GM13976 (cell line): ENCODE measurements around the gene MYL5.

Experiments
- DNase-seq: peaks from one replicate; pipeline ENCODE4 v3.0.0; 2012; ENCODE audit warnings: low spot score
- in situ Hi-C: fragments of 300-500 bp; cut with MboI; formaldehyde crosslinking; loops from one replicate; pipeline ENCODE4 v1.12.0; 2022; ENCODE audit warnings: low sequenced_read_pairs, mixed read lengths, inconsistent platforms; ENCODE audit not compliant: unreplicated experiment
- TF ChIP-seq, protein P1 (sequence below): IDR thresholded peaks from 2 replicates; pipeline ENCODE4 v1.5.1; 2012; ENCODE audit warnings: borderline replicate concordance, mild to moderate bottlenecking; ENCODE audit not compliant: insufficient read depth; ENCODE audit errors: extremely low read depth, missing control alignments, control extremely low read depth

MYL5 gene

DNA sequence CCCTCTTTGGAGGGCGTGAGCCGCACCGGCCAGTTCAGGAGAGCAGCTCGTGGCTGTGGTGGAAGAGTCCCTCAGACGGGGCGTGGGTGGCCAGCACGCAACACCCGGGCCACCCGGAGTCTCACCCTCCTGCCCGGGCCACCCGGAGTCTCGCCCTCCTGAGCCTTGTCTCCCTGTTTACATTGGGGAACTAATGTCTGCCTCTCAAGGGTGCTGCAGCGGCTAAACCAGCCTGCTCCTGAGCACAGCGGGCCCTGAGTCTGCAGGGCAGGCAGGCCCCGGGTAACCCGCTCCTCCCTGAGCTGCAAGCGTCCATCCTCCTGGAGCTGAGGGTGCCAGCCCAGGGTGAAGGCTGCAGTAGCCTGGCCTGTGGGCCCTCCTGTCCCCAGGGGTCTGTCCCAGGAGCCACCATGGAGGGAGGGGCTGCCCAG is 46.0 kb upstream of the MYL5 start:
- TF ChIP-seq, protein P1, sequence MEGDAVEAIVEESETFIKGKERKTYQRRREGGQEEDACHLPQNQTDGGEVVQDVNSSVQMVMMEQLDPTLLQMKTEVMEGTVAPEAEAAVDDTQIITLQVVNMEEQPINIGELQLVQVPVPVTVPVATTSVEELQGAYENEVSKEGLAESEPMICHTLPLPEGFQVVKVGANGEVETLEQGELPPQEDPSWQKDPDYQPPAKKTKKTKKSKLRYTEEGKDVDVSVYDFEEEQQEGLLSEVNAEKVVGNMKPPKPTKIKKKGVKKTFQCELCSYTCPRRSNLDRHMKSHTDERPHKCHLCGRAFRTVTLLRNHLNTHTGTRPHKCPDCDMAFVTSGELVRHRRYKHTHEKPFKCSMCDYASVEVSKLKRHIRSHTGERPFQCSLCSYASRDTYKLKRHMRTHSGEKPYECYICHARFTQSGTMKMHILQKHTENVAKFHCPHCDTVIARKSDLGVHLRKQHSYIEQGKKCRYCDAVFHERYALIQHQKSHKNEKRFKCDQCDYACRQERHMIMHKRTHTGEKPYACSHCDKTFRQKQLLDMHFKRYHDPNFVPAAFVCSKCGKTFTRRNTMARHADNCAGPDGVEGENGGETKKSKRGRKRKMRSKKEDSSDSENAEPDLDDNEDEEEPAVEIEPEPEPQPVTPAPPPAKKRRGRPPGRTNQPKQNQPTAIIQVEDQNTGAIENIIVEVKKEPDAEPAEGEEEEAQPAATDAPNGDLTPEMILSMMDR, result no peak
- in situ Hi-C loops, result no loop called here
- no peak for DNase-seq

DNA sequence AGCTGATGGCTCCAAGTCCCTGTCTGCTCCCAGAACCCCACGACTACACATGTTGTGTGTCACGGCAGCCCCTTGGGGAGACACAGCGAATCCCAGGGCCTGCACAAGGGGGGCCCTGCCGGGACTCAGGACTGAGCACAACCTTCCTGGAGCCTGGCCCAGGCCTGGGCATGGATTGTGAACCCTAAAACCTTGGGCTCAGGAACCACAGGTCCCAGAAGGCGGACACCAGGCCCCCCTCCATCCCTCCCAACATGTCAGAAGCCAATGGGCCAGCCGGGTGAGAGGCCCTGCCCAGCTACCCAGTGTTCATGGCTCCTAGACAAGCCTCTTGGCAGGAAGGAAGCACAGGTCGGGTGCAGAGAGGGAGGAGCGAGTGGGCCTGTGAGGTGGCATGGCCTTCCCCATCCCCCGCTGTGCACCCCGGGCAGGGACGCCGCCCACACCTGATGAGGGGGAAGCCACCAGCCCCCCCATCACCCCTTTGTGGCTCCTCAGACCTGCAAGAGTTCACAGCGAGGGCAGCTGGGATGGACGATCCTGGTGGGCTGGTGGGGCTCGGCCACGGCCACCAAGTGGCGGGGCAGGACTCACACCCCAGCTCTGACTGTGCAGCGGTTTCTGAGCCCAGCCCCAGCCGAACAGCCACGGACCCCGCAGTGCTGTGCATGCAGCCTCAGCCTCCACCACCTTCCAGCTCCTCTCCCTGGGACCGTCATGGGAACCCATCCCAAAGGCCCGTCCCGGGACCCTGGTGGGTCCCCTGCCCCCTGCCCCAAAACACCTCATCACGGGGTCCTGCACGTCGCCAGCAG is 45.3 kb upstream of the MYL5 start:
- no peak for DNase-seq
- TF ChIP-seq, protein P1, result no peak
- in situ Hi-C loops, result no loop called here

DNA sequence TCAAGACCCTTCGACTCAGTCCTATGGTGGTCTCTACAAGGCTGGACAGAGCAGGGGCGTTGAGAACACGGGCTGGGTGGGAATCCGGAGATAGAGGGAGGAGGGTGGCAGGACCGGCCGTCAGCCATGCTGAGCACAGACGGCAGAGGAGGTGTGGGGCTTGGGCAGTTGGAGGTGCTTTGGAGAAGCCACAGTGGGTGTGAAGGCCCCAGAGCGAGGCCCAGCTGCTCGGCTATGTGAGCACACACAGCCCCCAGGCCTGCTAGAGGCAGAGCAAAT is 44.8 kb upstream of the MYL5 start:
- no peak for DNase-seq
- in situ Hi-C loops, result no loop called here
- TF ChIP-seq, protein P1, result no peak

DNA sequence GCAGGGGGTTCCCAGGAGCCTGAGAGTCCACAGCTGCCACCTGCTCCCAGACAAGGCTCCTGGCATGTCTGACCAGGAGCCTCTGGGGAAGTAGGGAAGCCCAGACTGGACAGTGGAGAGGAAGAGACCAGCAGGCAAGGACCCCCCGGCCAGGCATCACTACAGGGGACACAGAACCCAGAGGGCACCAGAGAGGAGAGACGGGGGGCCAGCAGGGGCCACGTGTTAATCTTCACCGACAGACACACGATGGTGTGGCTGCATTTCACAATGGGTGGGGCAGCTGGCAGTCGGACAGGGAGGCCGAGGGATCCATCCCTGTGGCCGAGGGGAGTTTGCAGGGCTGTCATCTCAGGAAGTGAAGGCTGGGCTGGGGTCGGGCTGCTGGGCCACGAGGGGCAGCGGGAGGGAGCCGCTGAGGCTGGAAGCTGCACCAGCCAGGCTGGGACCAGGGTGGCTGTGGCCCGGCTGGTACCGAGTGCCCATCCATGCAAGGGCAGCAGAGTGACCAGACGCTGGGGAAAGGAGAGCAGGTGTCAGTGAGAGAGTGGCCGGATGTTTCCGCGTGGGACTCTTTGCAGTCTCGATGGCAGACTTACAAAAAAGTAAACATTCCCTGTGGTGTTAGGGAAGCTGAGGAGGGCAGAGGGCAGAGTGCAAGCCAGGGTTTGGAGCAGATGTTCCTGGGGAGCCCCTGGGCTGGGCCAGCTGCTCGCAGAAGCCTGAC is 44.3 kb upstream of the MYL5 start:
- in situ Hi-C loops, result no loop called here
- no peak for DNase-seq
- TF ChIP-seq, protein P1, result no peak

DNA sequence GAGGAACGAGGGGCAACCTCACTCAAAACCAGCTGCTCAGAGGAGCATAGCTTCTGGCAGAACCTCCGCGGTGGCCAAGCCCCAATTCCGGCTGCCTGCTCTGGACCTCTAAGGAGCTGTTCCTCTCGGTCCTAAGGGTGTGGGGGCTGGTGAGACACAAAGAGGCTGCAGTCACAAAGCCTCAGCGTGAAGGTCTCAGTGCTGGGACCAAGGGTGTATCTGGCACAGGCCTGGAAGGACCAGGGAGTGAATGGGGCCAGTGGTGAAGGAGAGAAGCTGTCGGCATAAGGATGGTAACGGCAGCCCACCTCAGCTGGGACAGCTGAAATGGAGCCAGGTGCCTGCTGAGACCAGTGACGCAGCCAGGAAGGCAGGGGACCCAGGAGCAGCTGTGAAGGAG is 43.7 kb upstream of the MYL5 start:
- in situ Hi-C loops, result no loop called here
- TF ChIP-seq, protein P1, result no peak
- DNase-seq, result no peak

DNA sequence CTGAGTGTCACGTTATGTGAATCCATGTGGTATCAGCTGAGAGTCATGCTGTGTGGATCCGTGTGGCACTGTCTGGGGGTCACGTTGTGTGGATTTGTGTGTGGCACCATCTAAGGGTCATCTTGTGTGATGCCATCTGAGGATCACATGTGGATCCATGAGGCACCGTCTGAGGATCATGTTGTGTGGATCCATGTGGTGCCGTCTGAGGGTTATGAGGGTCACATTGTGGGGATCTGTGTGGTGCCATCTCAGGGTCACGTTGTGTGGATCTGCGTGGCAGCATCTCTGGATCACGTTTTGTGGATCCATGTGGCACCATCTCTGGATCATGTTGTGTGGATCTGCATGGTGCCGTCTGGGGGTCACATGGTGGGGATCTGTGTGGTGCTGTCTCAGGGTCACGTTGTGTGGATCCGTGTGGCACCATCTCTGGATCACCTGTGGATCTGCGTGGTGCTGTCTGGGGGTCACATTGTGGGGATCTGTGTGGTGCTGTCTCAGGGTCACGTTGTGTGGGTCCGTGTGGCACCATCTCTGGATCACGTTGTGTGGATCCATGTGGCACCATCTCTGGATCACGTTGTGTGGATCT is 42.0 kb upstream of the MYL5 start:
- TF ChIP-seq, protein P1, result no peak
- in situ Hi-C loops, result no loop called here

More for the DNA sequence above, 42.0 kb upstream of the MYL5 start:
- DNase-seq, result no peak
